ENCODE results near the gene LMOD1. TPM values are rescaled to one million over a fixed set of nuclear protein-coding genes. Genes with fewer than 3 reads are reported as not detected.
A peak's percentile ranks its signal among the peaks of the same experiment; 100 is the strongest.
"Not testable (repeated sequence)": the region's sequence is repeated elsewhere in the genome, so short reads cannot be mapped to it uniquely, and the experiment has no call there.

LMOD1 gene
- polyA plus RNA-seq, 4 donors = 4.5 to 6.0 (median 4.9) TPM

DNA sequence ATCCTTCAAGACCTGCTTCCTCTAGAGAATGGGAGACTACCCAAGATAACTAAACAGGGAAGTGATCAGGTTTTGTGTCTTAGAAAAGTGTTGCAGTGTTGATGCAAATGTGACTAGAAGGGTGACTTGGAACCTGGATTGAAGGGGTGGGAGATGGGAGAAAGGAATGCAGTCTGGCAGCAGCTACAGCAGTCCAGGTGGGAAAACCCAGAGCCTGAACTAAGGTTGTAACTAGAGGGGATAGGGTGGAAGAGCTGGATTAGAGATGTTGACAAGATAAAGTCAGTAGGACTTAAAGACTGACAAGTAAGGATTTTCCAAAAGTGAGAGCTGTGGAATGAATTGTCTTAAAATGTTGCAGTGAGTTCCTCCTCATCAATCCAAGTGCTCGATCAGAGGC, 64.7 kb downstream of the LMOD1 start:
- no peak for DNase-seq (ENCODE audit: low read depth in 4 of 4, low spot score in 2 of 4)

DNA sequence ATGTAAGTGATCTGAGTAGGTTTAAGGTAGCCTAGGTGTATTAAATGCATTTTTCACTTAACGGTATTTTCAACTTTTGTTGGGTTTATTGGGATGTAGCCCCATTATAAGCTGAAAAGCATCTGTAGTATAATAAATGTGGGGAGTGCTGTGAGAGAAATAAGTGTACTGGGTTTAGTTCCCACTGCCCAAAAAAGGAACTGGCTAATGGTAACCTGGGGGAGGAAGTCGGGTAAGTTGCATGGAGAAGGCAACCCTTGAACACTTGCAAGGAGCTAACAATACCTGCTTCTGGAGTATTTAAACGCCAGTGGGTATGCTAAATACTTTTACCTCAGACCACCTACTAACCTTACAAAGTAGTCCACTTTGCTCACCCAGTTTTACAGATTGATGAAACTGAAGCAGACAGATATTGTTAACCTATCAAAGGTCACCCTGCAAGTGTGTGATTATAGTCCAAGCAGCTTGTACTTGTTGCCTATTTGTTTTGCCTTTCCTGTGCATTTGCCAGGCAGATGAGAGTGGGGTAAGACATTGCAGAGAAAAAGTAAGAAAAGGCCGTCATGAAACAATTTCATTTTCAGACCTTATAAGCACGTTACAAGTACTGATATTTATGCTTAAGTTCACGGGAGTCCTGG, 65.3 kb downstream of the LMOD1 start:
- no peak for DNase-seq (ENCODE audit: low read depth in 4 of 4, low spot score in 2 of 4)

- DNase-seq (ENCODE audit: low read depth in 4 of 4, low spot score in 2 of 4) = peak in 3 of 4 donors; percentile 19 to 65 (median 26)
These were observed 68.4 kb downstream of the LMOD1 start for GRCh38 chr1:201877877-201878401.

DNA sequence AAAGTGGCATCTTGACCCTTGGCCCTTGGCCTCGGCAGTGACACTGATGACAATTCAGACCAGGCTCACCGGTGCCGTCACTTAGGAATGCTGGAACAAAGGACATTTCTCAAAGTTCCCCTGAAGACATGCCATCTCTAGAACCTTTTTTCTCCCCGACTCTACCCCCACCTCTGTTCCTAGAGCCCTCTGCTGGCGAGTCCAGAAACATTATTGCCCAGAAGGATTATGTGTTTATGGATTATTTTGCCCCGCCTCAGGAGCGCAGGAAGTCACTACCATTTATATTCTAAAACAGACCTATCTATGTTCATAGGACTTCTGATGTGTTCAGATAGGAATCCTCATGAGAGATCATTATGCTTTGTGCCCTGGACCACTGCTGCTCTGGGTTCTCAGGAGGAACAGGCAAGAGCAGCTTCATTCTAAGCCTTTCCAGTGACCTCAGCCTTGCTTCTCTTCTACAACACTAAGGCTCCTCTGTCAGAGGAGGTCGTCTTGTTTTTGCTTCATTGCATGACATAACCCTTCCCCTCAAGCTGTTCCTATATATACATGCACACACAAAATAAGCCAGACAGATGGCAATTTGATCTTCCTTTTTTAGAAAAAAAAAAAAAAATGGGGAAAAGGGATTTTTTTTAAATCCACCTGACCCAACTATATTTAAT, 70.1 kb downstream of the LMOD1 start:
- DNase-seq (ENCODE audit: low read depth in 4 of 4, low spot score in 2 of 4) = no peak

- DNase-seq (ENCODE audit: low read depth in 4 of 4, low spot score in 2 of 4) = no peak
These were observed 71.7 kb downstream of the LMOD1 start for GRCh38 chr1:201874672-201875071.

GRCh38 chr1:201870397-201870796, 76.0 kb downstream of the LMOD1 start:
- no peak for DNase-seq (ENCODE audit: low read depth in 4 of 4, low spot score in 2 of 4)

- DNase-seq (ENCODE audit: low read depth in 4 of 4, low spot score in 2 of 4) = no peak
These were observed 84.9 kb downstream of the LMOD1 start for GRCh38 chr1:201861448-201861847.

DNA sequence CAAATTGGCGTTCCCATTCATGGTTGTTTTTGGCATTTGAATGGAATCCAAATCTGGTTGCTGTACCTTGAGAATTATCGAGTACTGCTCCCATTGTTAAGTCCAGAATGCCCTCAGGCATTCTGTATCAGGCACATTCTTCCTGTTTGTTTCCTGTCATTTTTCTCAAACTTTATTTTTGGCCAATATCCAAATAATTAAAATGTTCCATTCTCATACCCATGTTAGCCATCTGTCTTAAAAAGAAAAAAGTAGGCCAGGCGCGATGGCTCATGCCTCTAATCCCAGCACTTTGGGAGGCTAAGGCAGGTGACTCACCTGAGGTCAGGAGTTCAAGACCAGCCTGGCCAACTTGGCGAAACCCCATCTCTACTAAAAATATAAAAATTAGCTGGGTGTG, 86.9 kb downstream of the LMOD1 start:
- no peak for DNase-seq (ENCODE audit: low read depth in 4 of 4, low spot score in 2 of 4)

- DNase-seq (ENCODE audit: low read depth in 4 of 4, low spot score in 2 of 4) = not testable (repeated sequence)
These were observed 89.6 kb downstream of the LMOD1 start for GRCh38 chr1:201856722-201857121.

DNA sequence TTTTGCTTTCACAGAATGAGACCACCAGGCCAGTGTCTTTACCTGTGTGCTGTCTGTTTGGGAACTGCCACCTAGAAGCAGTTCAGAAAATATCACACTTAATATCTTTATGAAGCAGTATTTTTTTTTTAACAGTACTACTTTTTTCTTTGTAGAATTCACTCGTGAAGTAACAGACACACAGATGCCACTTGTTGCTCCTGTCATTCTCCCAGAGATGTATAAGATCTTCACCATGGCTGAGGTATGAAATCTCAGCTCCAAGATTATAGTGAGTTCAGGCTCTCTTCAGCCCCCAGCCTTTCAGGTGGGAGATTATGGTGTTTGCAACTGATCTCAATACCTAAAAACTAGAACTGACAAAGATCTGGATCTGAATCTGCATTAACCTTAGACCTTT, 94.4 kb downstream of the LMOD1 start:
- no peak for DNase-seq (ENCODE audit: low read depth in 4 of 4, low spot score in 2 of 4)

DNA sequence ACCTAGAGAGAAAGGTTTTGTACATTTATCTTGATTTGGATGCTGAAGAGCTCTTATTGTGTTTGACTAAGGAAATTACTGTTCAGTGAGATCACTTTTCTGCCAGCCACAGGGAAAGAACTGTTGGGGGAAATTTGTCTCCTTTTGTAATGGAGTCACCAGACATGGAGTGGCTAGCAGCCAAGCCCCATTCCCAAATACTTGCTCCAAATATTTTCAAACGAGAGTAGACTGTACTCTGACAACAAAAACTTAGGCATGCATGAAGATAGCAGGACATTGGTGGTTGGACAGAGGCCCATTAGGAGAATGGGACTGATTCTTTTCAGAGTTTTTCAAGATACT, 96.3 kb downstream of the LMOD1 start:
- DNase-seq (ENCODE audit: low read depth in 4 of 4, low spot score in 2 of 4) = no peak

DNA sequence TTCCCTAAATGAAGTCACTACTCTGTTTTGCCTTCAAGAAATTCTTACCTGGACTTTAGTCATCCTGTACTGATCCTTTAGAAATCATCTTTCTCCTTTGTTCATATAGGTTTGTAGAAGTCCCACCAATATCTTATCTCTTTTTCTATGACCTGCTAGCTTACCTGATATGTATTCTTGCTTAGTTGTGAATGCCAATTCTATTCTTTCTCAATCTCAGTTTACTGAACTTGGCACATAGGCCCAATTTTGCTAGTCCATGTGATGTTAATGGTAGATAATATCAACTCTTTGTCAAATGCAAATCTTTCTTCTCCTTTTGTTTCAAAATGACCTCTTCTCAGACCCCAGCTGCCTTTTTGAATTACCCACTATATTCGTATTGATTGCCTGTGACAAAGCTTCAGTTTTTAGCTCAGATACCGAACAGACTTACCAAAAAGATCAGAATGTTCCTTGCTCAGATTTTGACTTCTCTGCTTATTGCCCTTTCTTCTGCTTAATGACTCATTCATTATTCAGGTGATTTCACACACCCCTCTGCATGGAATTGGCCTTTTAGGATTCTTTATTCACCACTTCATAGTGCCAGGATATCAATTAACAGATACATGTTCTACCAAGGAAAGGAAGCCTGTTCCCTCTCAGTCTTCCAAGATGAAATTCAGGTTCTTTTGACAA, 96.8 kb downstream of the LMOD1 start:
- no peak for DNase-seq (ENCODE audit: low read depth in 4 of 4, low spot score in 2 of 4)

GRCh38 chr1:201848230-201848629, 98.1 kb downstream of the LMOD1 start:
- DNase-seq (ENCODE audit: low read depth in 4 of 4, low spot score in 2 of 4) = no peak

DNA sequence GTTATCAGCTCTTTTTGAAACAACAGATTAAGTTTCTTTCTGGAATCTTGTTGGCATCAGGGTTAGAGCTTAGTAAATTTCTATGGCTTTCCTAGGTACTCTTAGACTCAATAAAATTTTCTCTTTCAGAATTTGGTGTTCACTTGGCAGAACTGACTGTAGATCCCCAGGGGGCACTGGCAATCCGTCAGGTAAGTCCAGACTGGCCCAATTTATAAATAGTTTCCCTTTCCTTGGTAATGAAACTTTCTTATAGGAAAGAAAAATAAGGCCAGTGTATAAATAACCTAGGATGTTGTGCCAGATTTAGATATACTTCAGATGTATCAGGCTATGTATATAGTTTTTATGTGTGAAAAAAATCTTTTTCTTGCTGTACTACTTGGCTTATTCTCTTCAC, 99.2 kb downstream of the LMOD1 start:
- no peak for DNase-seq (ENCODE audit: low read depth in 4 of 4, low spot score in 2 of 4)

Other genes starting within 250 kb of the LMOD1 start
- gene IPO9, start 117.4 kb downstream of the LMOD1 start, polyA plus RNA-seq (ENCODE audit: insufficient read length in 4 of 4) = 10 to 100 TPM; 74.0 to 96.9 (median 77.7) TPM
- gene SHISA4, start 57.6 kb downstream of the LMOD1 start, polyA plus RNA-seq (ENCODE audit: insufficient read length in 4 of 4) = 10 to 100 TPM; 14.4 to 20.1 (median 17.9) TPM
- 10 to 100 TPM; 52.8 to 69.9 (median 64.2) TPM for gene TIMM17A, start 9.0 kb upstream of the LMOD1 start, polyA plus RNA-seq (ENCODE audit: insufficient read length in 4 of 4)
- 10 to 100 TPM; 56.6 to 80.1 (median 61.0) TPM for gene RNPEP, start 36.1 kb upstream of the LMOD1 start, polyA plus RNA-seq (ENCODE audit: insufficient read length in 4 of 4)
- 100 to 1,000 TPM in 1 of 4 donors, 10 to 100 TPM in 3; 43.8 to 117 (median 67.8) TPM for gene ELF3, start 64.0 kb upstream of the LMOD1 start, polyA plus RNA-seq (ENCODE audit: insufficient read length in 4 of 4)
- under 1 TPM; 0.03 to 0.10 (median 0.06) TPM for gene GPR37L1, start 176.4 kb upstream of the LMOD1 start, polyA plus RNA-seq (ENCODE audit: insufficient read length in 4 of 4)
- 10 to 100 TPM; 43.9 to 49.3 (median 44.9) TPM for gene ARL8A, start 198.2 kb upstream of the LMOD1 start, polyA plus RNA-seq (ENCODE audit: insufficient read length in 4 of 4)
- gene PTPN7, start 214.1 kb upstream of the LMOD1 start, polyA plus RNA-seq (ENCODE audit: insufficient read length in 4 of 4) = 1 to 10 TPM in 3 of 4 donors, under 1 TPM in 1; 0.95 to 1.7 (median 1.4) TPM
- 1 to 10 TPM in 1 of 4 donors, under 1 TPM in 3; 0.71 to 1.4 (median 0.95) TPM for gene LGR6, start 247.3 kb upstream of the LMOD1 start, polyA plus RNA-seq (ENCODE audit: insufficient read length in 4 of 4)

Data from left renal cortex interstitium (tissue), 4 donors.